Measurements from ENCODE around the gene OR52B2. TPM values are rescaled to one million over a fixed set of nuclear protein-coding genes. Genes with fewer than 3 reads are reported as not detected.

The OR52B2 gene
- total RNA-seq: not detected

DNA sequence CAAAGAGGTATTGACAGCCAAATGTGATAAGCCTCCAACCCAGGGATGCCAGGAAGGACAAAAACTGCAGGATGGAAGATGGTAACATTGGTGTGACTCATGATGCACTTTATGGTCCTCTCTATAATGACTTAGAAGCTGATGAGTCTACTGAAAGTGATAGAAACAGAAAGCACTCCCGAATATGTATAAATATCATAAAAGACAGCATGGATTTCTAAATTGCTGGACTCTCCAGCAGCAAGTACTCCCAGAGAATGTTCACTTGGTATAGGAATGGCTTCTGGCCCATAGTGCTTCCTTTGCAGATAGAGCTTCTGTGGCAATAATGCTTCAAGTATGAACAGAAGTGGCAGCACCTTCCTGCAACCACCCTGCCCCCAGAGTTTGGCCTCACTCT is at the start of gene OR52B2:
TSS of gene OR52B2 (minus strand) at position 101 of the 400 bp plus-strand sequence. CDS start at position 101, 0 bp downstream.
- TF ChIP-seq EP300 (IDR thresholded peaks at IDR 0.05) (no peak), POLR2AphosphoS5 (IDR thresholded peaks at IDR 0.05) (no peak), POLR2A (IDR thresholded peaks at IDR 0.05) (no peak)
- TF ChIP-seq, protein P1, sequence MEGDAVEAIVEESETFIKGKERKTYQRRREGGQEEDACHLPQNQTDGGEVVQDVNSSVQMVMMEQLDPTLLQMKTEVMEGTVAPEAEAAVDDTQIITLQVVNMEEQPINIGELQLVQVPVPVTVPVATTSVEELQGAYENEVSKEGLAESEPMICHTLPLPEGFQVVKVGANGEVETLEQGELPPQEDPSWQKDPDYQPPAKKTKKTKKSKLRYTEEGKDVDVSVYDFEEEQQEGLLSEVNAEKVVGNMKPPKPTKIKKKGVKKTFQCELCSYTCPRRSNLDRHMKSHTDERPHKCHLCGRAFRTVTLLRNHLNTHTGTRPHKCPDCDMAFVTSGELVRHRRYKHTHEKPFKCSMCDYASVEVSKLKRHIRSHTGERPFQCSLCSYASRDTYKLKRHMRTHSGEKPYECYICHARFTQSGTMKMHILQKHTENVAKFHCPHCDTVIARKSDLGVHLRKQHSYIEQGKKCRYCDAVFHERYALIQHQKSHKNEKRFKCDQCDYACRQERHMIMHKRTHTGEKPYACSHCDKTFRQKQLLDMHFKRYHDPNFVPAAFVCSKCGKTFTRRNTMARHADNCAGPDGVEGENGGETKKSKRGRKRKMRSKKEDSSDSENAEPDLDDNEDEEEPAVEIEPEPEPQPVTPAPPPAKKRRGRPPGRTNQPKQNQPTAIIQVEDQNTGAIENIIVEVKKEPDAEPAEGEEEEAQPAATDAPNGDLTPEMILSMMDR (IDR thresholded peaks at IDR 0.05): no peak
- H3K36me3 ChIP-seq: no peaks in the 10 kb centered on the region
- H3K9me3 ChIP-seq: peaks cover 0 to 4% (median 0%) of the 10 kb centered on the region in 3 donors
- ATAC-seq: no peak
- H3K27ac ChIP-seq: no peak within 1 kb of the TSS
- 71 to 82% methylated on average over 1 of the region's 1 CpG for WGBS, 2 donors (ENCODE audit: low coverage in 1 of 2)
- H3K4me1 ChIP-seq: no peaks in the 10 kb centered on the region
- no peak within 1 kb of the TSS for H3K4me3 ChIP-seq
- no peaks in the 10 kb centered on the region for H3K27me3 ChIP-seq

DNA sequence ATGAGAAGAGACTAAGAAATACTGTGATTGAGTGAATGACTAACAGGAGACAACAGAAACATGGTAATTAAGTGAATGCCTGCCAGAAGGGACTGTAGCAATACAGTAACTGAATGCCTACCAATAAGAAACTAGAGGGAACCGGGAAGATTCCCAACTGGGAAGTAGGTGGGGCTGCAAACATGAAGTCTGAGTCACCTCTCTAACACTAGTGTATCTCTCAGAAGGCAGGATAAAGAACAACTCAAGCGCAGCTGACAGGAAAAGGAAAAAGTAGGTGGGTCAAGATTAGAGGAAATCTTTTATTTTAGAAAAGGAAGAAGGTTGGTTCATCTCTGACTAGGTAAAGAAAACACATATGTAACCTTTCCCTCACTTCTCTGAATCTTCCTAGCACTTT is 49.2 kb upstream of the OR52B2 start:
- H3K36me3 ChIP-seq: peaks cover 3 to 100% of the 10 kb centered on the region in 2 donors

DNA sequence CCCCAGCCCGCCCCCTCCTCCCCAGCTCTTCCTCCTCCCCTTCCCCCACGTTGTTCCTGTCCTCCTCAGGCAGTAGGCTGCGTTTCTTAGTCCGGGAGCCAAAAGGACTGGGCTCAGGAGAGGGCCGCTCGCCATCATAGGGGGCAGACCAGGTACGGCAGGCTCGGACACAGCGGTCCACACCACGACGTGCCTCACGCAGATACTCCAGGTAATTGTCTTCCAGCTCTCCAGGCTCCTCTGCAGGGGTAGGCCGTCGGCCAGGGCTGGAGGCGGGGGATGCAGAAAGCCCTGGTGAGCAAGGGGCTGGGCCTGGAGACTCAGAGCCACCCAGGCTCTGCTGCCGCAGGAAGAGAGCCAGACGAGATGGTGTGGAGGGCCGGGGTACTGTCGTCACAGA is 47.6 kb upstream of the OR52B2 start:
- H3K27me3 ChIP-seq: no peaks in the 10 kb centered on the region
- TF ChIP-seq POLR2AphosphoS5 (IDR thresholded peaks at IDR 0.05) (no peak), EP300 (IDR thresholded peaks at IDR 0.05) (no peak), POLR2A (IDR thresholded peaks at IDR 0.05) (no peak)
- TF ChIP-seq, protein P1 (IDR thresholded peaks at IDR 0.05): no peak
- no peaks in the 10 kb centered on the region for H3K9me3 ChIP-seq
- no peak overlapping the region for H3K4me3 ChIP-seq
- ATAC-seq: no peak
- H3K36me3 ChIP-seq: peaks cover 3 to 99% of the 10 kb centered on the region in 2 donors
- H3K27ac ChIP-seq: no peak overlapping the region
- peaks cover 0 to 5% (median 0%) of the 10 kb centered on the region in 3 donors for H3K4me1 ChIP-seq
- 94% methylated on average over 4 of the region's 19 CpGs; no CpG with 5 or more reads in 1 of the 2 donors for WGBS, 2 donors (ENCODE audit: low coverage in 1 of 2)

More for the DNA sequence above, 49.2 kb upstream of the OR52B2 start:
- Histone ChIP-seq H3K4me1 (peaks cover 0 to 5% (median 0%) of the 10 kb centered on the region in 3 donors), H3K4me3 (no peak overlapping the region), H3K9me3 (no peaks in the 10 kb centered on the region), H3K27me3 (no peaks in the 10 kb centered on the region), H3K27ac (peak overlapping the region in 1 of 4 donors; percentile 19)
- TF ChIP-seq POLR2AphosphoS5 (IDR thresholded peaks at IDR 0.05) (no peak), POLR2A (IDR thresholded peaks at IDR 0.05) (no peak), EP300 (IDR thresholded peaks at IDR 0.05) (no peak)
- TF ChIP-seq, protein P1 (IDR thresholded peaks at IDR 0.05): no peak
- peak; percentile 88 for ATAC-seq
- 23 to 51% methylated on average over 2 of the region's 2 CpGs for WGBS, 2 donors (ENCODE audit: low coverage in 1 of 2)

DNA sequence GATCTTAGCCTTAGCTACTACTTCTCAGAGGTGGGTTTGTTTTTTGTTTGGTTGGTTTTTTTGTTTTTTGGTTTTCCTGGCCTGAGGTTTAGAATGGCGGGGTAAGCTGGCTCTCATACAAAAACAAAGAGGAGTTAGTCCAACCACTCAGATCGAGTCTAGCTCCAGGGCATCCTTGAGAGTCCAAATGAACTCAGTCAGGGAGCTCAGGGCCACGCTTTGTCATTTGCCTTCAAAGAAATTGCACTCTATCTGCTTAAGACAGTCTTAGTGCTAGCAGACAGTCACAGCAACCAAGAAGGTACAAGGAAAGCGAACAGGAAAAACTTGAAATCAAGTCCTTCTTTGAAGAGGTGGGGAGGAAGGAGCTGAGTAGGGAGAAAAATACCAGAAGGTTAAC is 46.4 kb upstream of the OR52B2 start:
- Histone ChIP-seq H3K27ac (no peak overlapping the region), H3K4me1 (peaks cover 0 to 5% (median 0%) of the 10 kb centered on the region in 3 donors), H3K4me3 (no peak overlapping the region), H3K36me3 (peaks cover 0 to 99% of the 10 kb centered on the region in 2 donors), H3K27me3 (no peaks in the 10 kb centered on the region), H3K9me3 (no peaks in the 10 kb centered on the region)
- TF ChIP-seq POLR2A (IDR thresholded peaks at IDR 0.05) (no peak), EP300 (IDR thresholded peaks at IDR 0.05) (no peak), POLR2AphosphoS5 (IDR thresholded peaks at IDR 0.05) (no peak)
- TF ChIP-seq, protein P1 (IDR thresholded peaks at IDR 0.05): no peak
- WGBS, 2 donors (ENCODE audit: low coverage in 1 of 2): 80 to 87% methylated on average over 1 to 4 of the region's 4 CpGs
- no peak for ATAC-seq

DNA sequence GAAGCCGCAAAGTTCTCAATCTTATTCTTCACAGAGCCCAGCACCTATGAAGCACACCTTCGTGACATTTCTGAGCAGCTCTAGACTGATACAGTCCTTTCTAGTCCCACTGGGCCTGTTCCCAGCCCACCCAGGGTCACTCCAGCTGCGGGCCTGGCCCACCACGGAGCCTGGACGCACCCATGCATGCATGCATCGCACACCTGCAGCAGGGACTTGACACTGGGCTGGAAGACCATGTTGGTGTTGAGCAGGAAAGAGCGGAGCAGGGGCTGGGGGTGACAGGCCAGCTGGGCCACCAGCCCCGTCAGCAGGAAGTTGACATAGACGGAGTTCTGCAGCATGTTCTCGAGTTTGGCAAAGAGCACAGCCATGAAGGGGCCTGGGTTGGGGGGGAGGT is 44.4 kb upstream of the OR52B2 start:
- H3K4me1 ChIP-seq: peaks cover 0 to 2% (median 0%) of the 10 kb centered on the region in 3 donors
- peaks cover 0 to 99% of the 10 kb centered on the region in 2 donors for H3K36me3 ChIP-seq
- WGBS, 2 donors (ENCODE audit: low coverage in 1 of 2): no CpG with 5 or more reads among the region's 10 CpGs
- H3K4me3 ChIP-seq: no peak overlapping the region
- H3K27ac ChIP-seq: no peak overlapping the region
- TF ChIP-seq EP300 (IDR thresholded peaks at IDR 0.05) (no peak), POLR2A (IDR thresholded peaks at IDR 0.05) (no peak), POLR2AphosphoS5 (IDR thresholded peaks at IDR 0.05) (no peak)
- TF ChIP-seq, protein P1 (IDR thresholded peaks at IDR 0.05): no peak
- no peaks in the 10 kb centered on the region for H3K27me3 ChIP-seq
- H3K9me3 ChIP-seq: no peaks in the 10 kb centered on the region
- no peak for ATAC-seq

Data from gastroesophageal sphincter (tissue), 4 donors.